ENCODE measurements around the gene DMWD.

Gene DMWD

GRCh38 chr19:45745606-45746005 is 47.0 kb downstream of the DMWD start:
- DNase-seq (ENCODE audit: low read depth): no peak

- DNase-seq (ENCODE audit: low read depth): no peak
Observed at GRCh38 chr19:45742969-45743368, 49.7 kb downstream of the DMWD start.

GRCh38 chr19:45739498-45740439 is 52.9 kb downstream of the DMWD start:
- no peak for DNase-seq (ENCODE audit: low read depth)

GRCh38 chr19:45733160-45733810 is 59.4 kb downstream of the DMWD start, which contains the start of gene MEIOSIN:
Gene MEIOSIN (plus strand): TSS chr19:45733439. CDS start chr19:45735377, 1,938 bp downstream.
- no peak for DNase-seq (ENCODE audit: low read depth)
